ENCODE results near the gene FNDC10.

DNA sequence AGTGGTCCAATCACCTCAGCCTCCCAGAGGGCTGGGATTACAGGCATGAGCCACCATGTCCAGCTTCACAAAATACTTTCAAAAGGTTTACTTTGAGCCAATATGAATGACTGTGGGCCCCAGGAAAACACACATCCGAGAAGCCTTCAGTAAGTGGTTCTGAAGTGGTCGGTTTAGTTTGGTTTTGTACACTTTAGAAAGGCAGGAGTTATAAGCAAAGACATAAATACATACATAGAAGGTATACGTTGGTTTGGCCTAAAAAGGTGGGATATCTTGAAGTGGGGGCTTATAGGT, 12.1 kb upstream of the FNDC10 start:
- TF ChIP-seq, protein P1, sequence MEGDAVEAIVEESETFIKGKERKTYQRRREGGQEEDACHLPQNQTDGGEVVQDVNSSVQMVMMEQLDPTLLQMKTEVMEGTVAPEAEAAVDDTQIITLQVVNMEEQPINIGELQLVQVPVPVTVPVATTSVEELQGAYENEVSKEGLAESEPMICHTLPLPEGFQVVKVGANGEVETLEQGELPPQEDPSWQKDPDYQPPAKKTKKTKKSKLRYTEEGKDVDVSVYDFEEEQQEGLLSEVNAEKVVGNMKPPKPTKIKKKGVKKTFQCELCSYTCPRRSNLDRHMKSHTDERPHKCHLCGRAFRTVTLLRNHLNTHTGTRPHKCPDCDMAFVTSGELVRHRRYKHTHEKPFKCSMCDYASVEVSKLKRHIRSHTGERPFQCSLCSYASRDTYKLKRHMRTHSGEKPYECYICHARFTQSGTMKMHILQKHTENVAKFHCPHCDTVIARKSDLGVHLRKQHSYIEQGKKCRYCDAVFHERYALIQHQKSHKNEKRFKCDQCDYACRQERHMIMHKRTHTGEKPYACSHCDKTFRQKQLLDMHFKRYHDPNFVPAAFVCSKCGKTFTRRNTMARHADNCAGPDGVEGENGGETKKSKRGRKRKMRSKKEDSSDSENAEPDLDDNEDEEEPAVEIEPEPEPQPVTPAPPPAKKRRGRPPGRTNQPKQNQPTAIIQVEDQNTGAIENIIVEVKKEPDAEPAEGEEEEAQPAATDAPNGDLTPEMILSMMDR (IDR thresholded peaks at IDR 0.05), result no peak
- no peak for TF ChIP-seq ZFX (IDR thresholded peaks at IDR 0.05; ENCODE audit: borderline replicate concordance)

All from 22Rv1 (cell line).